Inflammatory macrophage treated with lipopolysaccharide for 4 hours (primary cell): ENCODE results near the gene MFSD6L.

Experiments used
- DNase-seq: peaks from one replicate; pipeline ENCODE4 v3.0.0-alpha.2; 2020

The MFSD6L gene, protein sequence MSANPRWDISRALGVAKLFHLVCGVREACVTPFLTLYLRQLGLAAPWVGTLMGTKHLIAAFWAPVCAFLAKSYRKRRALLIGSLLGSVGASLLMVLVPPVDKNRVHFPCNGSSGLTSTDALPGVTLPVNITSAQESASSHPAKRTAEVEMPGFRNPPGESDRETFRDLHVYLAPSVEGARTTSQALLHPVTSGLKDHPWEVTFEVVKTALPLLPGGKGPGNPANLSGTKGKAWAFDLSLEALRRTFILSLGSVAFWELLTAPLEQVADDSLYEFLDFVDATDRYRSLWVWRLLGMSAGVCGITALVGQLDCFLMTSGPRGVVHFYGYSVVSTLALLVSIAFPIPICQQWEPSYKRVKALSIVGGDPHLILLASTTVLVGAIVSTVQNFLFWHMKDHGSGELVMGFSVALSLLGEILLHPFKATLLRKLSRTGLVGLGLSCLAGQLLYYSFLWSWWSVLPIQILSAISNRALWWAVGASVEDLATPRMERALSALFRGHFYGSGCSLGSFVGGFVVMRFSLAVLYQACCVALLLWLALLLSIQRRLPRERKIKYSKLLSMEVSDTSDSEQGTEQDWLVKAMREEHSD

DNA sequence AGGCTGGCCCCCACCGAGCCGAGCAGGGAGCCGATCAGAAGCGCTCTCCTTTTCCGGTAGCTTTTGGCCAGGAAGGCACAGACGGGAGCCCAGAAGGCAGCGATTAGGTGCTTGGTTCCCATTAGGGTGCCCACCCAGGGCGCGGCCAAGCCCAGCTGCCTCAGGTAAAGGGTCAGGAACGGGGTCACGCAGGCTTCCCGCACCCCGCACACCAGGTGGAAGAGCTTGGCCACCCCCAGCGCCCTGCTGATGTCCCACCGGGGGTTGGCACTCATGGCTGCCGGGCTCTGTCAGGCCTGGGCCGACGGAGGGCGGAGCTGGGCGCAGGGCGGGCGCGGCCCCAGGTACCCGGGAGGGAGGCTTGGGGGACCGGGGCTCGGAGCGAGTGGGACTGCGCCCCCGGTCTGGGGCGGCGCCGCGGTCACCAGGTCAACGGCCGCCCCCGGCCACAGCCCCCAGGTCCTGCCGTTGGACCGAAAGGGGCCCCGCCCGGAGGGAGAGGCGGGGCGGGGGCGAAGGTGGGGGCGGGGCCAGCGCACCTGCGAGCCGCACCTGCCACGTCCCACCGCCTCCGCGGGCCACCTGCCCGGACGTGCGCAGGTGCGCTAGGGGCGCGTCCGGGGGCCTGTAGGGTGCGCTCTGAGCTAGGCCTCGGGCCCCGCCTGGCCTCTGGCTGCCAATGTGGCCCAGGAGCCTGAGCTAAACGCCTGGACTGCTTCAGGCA is at the start of gene MFSD6L:
TSS of gene MFSD6L (minus strand) at position 520 of the 724 bp plus-strand sequence. CDS start at position 275, 245 bp downstream.
- DNase-seq: no peak

DNA sequence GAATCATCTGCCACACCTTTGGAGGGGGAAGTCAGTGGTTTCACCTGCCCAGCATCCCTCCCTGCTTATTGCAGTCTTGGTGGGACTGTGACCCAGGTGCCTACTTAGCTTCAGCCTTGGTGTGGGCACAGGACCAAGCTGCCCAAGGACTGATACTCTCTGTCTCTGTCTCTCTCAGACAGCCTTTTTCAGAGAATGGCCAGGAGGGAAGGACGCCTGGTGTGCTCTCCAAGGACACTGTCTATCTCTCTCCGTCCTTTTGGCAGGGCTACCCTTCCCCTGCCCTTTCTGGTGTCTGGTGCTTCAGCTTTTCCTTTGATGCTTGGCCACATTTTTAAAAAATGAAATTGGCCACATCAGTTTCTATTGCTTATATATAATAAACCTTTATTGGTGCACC is 48.7 kb upstream of the MFSD6L start:
- no peak for DNase-seq

DNA sequence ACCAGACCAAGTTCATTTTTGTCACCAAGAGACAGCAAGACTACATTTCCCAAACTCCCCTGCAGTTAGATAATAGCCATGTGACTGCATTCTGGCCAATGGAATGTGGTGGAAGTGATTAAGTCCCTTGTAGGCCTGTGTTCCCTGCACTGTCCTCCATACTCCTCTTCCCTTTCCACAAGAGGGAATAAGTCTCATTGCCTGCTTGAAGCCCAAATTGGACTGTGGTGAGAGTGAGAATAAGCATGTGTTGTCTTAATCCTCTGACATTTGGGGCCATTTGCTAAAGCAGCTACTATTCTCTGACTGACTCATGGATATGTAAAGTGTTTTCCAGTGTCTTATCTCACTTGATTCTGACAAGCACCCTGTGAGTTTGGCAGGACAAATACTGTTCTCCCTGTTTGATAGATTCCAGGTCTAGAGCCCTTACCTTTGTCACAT is 47.6 kb upstream of the MFSD6L start:
- peak; percentile 44 for DNase-seq

DNA sequence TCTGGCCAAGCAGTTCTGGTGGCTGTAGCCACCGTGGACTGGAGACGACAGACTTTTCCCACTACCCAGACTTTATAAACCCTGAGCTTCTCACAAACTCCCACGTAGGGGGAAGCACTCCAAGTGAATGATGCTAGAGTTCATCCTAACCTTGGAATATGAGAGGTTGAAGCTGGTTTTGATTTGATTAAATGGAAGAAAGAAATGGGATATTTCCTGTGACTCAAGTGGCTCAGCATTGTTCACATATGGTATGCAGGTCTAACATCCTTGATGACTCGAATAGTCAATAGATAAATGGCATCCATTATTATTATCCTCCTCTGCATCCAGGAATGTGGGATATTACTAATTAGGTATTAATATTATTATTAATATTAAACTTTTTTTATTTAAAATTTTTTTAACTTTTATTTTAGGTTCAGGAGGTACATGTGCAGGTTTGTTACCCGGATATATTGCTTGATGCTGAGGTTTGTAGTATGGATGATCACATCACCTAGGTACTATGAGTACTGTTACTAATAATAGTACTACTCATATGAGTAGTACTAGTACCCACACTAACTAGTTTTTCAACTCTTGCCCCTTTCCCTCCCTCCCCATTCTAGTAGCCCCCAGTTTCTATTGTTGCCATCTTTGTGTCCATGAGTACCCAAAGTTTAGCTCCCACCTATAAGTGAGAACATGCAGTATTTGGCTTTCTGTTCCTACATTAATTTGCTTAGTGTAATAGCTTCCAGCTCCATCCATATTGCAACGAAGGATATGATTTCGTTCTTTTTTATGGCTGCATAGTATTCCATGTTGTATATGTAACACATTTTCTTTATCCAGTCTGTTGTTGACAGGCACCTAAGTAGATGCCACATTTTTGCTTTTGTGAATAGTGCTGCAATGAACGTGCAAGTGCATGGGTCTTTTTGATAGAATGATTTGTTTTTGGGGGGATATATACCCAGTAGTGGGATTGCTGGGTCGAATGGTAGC is 45.4 kb upstream of the MFSD6L start:
- no peak for DNase-seq

DNA sequence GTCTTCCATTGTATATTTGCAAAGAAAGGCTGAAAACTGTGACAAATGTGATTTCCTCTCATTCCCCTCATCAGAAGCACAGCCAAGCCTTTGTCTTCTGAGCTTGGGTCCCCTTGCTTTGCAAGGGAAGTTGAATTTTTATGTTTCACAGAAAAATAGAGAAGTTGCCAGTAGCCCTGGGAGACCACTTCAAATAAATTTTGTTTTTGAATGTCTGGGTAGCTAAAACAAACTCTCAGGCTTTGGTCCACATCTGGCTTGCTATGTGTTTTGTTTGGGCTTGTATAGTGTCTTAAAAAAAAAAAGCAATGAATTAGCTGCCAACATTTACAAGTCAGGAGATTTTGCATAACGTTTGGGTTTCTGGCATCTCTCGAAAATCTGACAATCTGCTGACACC is 44.2 kb upstream of the MFSD6L start:
- DNase-seq: no peak

DNA sequence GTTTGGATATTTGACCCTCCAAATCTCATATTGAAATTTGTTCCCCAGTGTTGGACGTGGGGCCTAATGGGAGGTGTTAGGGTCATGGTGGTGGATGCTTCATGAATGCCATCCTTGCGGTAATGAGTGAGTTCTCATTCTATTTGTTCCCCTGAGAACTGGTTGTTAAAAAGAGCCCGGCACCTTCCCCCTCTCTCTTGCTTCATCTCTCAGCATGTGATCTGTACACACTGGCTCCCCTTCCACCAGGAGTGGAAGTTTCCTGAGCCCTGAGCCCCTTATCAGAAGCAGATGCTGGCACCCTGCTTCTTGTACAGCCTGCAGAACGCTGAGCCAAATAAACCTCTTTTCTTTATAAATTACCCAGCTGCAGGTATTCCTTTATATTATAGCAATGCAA is 42.7 kb upstream of the MFSD6L start:
- DNase-seq: no peak

DNA sequence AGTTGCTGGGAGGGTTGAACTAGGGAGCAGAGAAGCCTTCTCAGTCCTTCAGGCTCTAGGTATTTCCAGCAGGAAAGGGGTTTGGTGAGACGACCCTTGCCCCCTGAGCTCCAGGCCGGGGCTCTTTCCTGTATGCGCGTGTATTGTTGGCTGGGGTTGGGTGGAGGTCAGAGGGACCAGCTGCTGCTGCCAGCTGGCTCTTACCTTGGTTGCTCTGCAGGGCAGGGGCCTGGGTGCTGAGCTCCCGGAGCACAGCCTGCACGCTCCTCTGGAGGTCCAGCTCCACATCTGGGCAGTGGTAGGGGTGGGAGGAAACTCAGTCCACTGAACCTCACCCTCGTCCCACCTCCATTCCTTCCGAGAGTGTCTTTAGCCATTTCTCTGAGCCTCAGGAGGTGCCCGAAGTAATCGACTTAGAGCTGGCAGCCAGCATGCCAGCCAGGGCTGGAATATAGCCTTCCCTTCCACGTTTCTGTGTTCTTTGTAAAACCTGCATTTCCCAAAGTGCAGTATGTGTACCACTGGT is 40.3 kb upstream of the MFSD6L start:
- DNase-seq: no peak

DNA sequence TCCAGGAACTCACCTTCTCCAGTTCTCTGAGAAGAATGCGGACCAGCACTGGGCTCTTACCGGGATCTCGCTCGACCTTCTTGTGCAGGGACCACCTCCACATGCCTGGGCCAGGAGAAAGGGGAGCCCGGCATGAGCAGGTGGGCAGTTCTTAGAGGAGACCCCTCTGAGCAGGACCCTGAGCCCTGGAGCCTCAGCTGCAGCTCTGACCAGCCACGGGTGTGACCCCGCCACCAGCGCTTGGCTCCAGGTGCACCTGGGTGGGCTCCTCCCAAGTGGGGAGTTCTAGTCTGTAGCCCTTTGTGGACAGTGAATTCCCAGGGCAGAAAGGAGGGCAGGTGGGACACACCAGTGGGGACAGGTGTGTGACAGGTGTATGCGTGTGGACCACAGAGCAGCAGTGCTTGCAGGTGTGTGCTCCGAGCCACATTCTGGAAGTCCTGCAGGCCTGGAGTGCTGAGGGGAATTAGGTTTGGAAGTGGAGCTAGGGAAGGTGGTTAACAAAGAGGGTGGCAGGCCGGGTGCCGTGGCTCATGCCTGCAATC is 39.5 kb upstream of the MFSD6L start:
- no peak for DNase-seq

DNA sequence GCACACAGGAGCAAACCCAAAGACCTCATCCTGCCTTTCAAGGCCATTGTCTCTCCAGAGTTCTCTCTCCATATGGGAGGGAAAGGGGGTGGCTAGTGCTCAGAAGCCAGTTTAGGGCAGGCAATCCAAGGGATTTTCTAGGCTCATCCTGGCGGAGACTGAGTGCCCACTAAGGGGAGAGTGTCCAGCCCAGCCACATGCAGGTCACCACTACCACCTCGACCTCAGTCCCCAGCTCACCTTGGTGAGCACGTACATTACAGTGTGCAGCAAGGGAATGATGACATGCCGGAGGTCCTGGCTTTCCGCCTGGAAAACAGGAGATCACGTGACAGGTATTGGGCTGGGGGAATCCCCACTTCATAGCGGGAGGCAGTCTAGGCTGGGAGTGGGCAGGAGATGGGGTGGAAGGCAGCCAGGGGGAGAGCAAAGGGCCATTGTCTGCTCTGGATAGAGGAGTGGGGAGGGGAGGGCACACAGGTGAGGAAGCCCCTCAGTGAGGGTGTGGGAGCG is 38.5 kb upstream of the MFSD6L start:
- no peak for DNase-seq

DNA sequence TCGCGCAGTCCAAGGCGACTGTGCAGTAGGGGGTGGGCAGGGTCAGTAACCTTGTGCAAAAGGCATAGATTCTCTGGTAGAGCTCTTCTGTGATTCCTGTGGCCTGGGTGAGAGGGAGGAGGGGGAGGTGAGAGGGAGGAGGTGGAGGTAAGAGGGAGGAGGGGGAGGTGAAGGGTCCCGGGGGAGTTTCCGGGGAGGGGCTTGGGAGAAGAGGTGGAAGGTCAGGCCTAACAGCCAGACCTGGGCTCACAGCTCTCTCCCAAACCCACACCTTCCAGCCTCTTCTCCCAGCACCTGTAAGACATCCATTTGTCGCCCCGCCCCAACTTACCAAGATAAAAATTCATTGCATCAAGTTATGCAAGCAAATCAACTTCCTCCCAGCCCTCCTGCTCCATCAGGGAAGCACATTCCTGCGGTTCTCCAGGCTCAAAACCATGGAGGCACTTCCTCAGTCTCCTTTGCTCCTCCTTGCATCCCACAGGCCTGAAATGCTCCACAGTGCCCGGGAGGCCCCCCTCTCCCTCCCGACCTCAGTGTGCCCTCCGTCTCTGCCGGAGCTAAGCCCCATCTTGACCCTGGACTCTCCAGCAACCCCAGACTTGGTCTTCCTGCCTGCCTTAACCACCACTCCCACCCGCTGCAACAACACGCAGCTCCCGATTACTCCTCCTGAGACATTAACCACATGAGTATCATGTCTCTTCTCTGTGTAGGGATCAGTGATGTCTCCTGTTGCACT is 37.8 kb upstream of the MFSD6L start:
- DNase-seq: no peak

DNA sequence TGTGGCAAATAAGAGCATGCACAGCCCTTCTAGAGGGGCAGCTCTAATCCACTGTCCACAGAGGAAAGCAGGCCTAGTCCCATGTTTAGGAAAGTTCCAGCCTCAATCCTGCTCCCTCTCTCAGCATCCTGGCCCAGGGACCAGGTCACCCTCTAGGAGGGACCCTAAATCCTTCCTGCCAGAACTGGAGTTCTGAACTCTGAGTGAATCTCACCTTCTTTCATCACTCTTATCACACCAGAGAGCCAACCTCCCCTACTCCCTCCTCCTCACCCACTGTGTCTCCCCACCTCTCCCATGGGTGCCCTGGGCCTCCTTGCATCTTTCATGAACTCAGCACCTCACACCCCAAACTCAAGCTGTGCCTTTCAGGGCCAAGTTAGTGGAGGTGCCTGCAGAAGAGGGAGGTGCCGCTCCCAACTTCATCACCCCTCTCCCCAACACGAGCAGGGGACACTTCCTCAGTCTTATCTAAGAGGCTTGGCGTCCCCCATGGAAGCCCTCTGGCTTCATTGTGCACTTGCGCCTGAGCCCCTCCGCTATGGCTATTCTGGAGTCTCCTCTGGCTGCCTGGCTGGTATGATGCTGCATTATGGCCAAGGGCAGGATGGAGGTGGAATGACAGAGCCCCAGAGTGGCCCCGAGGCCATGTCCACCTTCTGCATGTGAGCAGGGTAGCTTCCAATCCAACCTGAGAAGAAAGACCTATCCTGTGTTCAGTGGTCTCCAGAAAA is 36.6 kb upstream of the MFSD6L start:
- no peak for DNase-seq

DNA sequence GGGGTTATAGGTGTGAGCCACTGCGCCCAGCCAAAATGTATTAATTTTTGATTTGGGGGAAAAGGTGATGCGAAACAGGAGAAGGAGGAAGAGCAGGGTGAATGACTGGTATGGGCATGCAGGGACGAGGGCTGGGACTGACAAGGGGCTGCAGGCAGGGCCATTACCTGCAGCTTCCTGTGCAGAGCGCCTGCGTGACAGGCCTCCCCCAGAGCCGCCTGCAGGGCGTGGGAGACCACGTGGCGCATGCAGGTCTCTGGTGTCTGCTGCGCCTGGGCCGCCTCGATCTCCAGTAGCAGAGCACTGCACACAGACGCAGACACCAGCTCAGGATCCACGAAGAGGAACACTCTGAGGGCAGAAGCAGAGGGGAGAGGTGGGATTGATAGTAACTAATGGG is 35.9 kb upstream of the MFSD6L start:
- DNase-seq: no peak

DNA sequence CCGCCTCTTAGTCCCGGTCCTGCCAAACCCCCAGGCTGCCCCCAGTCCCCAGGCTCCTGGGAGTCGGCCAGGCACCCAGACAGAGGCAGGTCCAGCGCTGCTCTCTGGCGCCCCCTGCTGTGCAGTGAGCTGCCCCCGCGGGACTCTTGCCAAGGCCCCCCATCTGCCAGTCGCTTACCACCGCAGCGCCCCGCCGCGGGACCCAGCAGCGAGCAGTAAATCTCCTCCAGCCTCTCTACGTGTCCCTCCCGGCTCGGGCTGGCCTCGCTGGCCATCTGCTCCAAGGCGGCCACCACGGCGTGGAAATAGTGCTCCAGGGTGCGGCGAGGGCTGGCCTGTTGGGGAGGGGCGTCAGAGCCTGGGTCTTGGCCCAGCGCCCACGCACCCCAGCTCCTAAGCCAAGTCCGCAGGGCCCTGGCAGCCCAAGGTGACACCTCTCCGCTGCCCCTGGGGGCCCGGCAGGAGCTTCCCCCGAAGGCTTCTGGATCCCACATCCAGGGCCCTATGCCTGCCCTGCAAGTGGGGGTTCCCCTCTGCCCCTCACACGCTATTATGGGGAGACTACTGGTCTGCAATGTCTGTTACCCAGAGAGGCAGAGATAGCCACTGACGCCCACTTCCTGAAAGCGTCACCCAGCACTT is 33.7 kb upstream of the MFSD6L start:
- peak; percentile 30 for DNase-seq

DNA sequence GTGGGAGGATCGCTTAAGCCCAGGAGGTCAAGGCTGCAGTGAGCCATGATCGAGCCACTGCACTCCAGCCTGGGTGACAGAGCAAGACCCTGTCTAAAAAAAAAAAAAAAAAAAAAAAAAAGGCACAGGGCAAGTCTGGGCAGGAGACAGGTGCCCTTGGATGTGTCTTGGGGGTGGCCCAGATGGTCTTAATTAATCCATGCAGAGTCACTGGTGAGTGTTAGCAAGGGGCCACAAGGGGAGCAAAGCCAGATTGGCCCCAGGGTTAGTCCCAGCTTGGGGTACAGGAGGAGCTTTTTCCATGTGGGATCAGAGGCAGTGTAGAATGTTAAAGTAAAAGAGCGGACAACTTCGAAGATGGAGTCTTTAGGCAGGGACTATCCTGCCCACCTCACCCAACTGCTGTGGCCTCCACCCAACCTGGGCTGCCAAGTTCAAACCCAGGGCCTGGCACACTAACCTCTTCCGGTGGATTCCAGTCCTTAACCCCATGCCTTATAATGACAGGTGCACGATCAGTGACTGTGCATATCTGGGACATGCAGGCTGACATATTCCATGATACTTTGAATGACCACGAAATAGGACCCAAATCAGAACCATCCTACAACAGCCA is 32.2 kb upstream of the MFSD6L start:
- DNase-seq: no peak

DNA sequence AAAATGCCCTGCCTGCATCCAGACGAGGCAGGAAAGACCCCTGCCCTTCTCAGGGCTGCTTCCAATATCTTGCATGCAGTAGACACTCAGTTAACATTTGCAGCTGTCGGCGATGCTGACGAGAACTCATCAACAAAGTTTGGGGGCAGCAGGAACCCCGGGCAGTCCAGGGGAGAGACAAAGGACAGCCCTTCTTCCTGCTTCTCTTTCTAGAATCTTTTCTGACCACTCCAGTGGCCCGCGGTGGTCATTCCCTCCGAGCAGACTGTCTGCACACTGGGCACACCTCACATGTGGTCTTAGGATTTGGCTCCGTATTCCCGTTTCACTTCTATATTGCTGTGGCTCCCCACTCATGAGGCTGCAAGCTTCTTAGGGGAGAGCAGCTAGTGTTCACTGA is 31.0 kb upstream of the MFSD6L start:
- DNase-seq: no peak

DNA sequence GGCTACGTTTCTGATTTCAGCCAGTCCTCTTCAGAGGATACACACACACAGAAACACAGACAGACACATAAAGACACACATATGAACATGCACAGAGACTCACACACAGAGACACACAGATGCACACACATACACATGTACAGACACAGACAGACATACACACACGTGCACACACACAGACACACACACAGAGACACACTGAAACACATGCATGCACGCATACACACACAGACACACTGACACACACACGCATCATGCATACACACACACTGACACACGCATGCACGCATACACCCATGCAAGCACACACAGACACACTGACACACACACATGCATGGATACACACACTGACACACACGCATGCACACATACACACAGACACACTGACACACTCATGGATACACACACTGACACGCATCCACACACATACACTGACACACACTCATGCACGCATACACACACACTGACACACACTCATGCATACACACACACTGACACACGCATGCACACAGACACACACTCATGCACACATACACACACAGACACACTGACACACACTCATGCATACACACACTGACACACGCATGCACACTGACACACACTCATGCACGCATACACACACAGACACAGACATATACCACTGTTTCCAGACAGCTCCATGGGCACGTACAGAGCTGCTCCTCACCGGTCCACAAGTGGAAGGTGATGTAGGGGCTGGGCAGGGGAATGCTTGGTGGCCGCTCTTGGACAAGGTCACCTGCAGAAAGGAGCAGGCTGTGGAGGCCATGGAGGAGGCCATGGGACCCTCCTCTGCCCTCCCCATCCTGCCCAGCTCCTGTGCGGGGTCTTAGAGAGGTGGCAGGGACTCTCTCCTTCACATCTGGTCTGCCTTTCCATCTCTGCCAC is 30.1 kb upstream of the MFSD6L start:
- no peak for DNase-seq

DNA sequence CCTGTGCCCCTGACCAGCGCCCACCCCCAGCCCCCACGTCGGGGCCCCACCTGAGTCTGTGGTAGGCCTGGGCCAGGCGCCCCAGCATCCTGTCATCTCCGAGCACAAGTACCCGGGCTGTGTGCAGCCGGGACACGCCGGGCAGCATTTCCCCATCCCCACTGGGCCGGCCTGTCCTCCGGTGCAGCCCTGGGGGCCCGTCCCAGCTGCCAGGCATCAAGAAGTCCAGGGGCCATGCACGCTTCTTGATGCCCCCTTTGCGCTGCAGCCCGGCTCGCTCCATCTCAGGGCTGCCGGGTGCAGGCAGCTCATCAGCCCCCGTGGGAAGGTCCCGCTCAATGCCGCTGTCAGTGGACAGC is 29.3 kb upstream of the MFSD6L start:
- DNase-seq: no peak

DNA sequence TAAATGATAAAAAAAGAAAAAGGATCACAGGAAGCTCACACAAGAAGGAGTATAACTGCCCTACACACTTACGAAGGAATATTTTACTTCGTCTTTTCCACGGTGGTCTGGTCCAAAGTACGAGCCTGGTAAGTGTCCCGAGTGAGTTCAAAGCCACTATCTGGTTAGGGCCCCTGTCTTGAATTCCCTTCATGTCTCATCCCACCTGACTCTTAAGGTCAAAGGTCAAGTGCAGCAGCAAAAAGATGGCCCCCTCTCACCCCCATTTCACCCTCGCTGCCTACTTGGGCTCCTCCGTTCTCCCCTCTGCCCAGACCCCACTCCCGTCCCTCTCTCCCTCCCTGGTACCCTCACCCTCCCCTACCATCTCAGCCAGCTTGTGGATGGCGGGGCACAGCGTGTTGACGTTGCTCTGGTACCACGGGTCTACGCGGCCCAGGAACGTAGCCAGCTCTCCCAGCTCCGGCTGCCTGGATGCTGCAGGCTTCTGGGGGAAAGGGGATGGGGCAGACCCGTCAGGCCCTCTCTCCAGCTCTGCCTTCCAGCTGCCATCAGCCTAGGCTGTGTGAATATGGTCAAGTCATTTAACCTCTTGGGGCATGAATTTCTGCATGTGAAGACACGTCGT is 27.8 kb upstream of the MFSD6L start:
- no peak for DNase-seq
